A549 (cell line): Measurements from ENCODE around the gene NUP188. TPM values are rescaled to one million over a fixed set of nuclear protein-coding genes. Genes with fewer than 3 reads are reported as not detected.

Experiments used
- ATAC-seq, 2 experiments: fragments of 200-7000 bp in 1 of 2; fragments of >200 bp in 1 of 2; cut with Nextera tagmentation in 1 of 2; cut with Tn5 transposase in 1 of 2; 3 replicates each; pipeline versions ENCODE4 v1.8.0 to v1.9.1; 2018 to 2020; ENCODE audit warnings: mild to moderate bottlenecking in 1 of 2, moderate library complexity in 1 of 2
- CTCF ChIA-PET: fragments of 300-600 bp; sonication (Branson Sonifier 250); formaldehyde crosslinking; extraction: SDS; loops from one replicate; lab custom pipeline; 2021; ENCODE audit warnings: antibody characterized with exemption, inconsistent platforms; lab: Yijun Ruan, JAX
- POLR2A ChIA-PET: fragments of 350-600 bp; formaldehyde crosslinking; extraction: SDS; loops from one replicate; lab custom pipeline; 2021; ENCODE audit warnings: antibody characterized with exemption, inconsistent platforms; lab: Yijun Ruan, JAX
- DNase-seq, 2 experiments: peaks; one replicate each; pipeline versions ENCODE4 v3.0.0 to v3.0.0-alpha.2; 2011 to 2016; ENCODE audit warnings: low read depth in 1 of 2, low spot score in 1 of 2
- FAIRE-seq: peaks from 2 replicates; lab custom pipeline; 2011; peaks lifted over from hg19 to GRCh38; lab: Jason Lieb, UNC
- H3K27ac ChIP-seq, 2 experiments: fragments of >200 bp; sonication (Bioruptor Twin); formaldehyde crosslinking; 3 replicates each; pipeline ENCODE4 v1.5.1; 2016 to 2017
- H3K4me1 ChIP-seq: fragments of >200 bp; sonication (Bioruptor Twin); formaldehyde crosslinking; 3 replicates; pipeline ENCODE4 v1.6.1; 2016
- H3K4me2 ChIP-seq: fragments of >200 bp; sonication (Bioruptor Twin); formaldehyde crosslinking; 3 replicates; pipeline ENCODE4 v1.6.1; 2016
- H3K4me3 ChIP-seq: fragments of >200 bp; sonication (Bioruptor Twin); formaldehyde crosslinking; 3 replicates; pipeline ENCODE4 v1.5.1; 2016
- H3K9me3 ChIP-seq: fragments of >200 bp; sonication (Bioruptor Twin); formaldehyde crosslinking; 3 replicates; pipeline ENCODE4 v1.6.1; 2016
- ATOH8 ChIP-seq: fragments of 250-450 bp; sonication (Bioruptor Pico); IDR thresholded peaks from 2 replicates; pipeline ENCODE4 v1.5.0; 2020; ENCODE audit warnings: low read depth, mild to moderate bottlenecking, moderate library complexity
- BCL3 ChIP-seq: fragments of >200 bp; sonication (Bioruptor Twin); formaldehyde crosslinking; IDR thresholded peaks from 3 replicates; pipeline ENCODE4 v1.6.1; 2016
- CBX2 ChIP-seq: fragments of 200-600 bp; sonication (generic); IDR thresholded peaks from 2 replicates; pipeline ENCODE4 v1.6.1; 2016; ENCODE audit warnings: low read depth, mild to moderate bottlenecking, borderline replicate concordance
- CBX8 ChIP-seq: fragments of 200-600 bp; sonication (generic); IDR thresholded peaks from 2 replicates; pipeline ENCODE4 v1.6.1; 2016
- CHD2 ChIP-seq: fragments of 150-350 bp; IDR thresholded peaks from 2 replicates; pipeline ENCODE4 v1.6.1; 2014; ENCODE audit warnings: low read length; ENCODE audit not compliant: partially characterized antibody
- EHF ChIP-seq: fragments of 250-450 bp; sonication (Bioruptor Pico); IDR thresholded peaks from 2 replicates; pipeline ENCODE4 v1.5.0; 2020; ENCODE audit warnings: mild to moderate bottlenecking
- ELK1 ChIP-seq: fragments of 150-350 bp; IDR thresholded peaks from 2 replicates; pipeline ENCODE4 v1.6.1; 2014; ENCODE audit warnings: low read depth, mild to moderate bottlenecking, low read length
- FOSB ChIP-seq: fragments of 250-450 bp; sonication (Bioruptor Pico); IDR thresholded peaks from 2 replicates; pipeline ENCODE4 v1.5.0; 2020; ENCODE audit warnings: mild to moderate bottlenecking, moderate library complexity
- FOSL2 ChIP-seq, 2 experiments: fragments of 450-650 bp in 1 of 2; fragments of >200 bp in 1 of 2; sonication (Bioruptor Twin) in 1 of 2; formaldehyde crosslinking; IDR thresholded peaks; 2 replicates each; pipeline versions ENCODE4 v1.5.0 to v1.6.1; 2016 to 2020; ENCODE audit warnings: mild to moderate bottlenecking in 1 of 2, moderate library complexity in 1 of 2
- FOXS1 ChIP-seq: fragments of 250-450 bp; sonication (Bioruptor Pico); IDR thresholded peaks from 2 replicates; pipeline ENCODE4 v1.5.0; 2020; ENCODE audit warnings: mild to moderate bottlenecking, moderate library complexity
- HEYL ChIP-seq: fragments of 250-450 bp; sonication (Bioruptor Pico); IDR thresholded peaks from 2 replicates; pipeline ENCODE4 v1.8.0; 2021; ENCODE audit warnings: mild to moderate bottlenecking, moderate library complexity
- KDM1A ChIP-seq: fragments of 200-600 bp; sonication (generic); IDR thresholded peaks from 2 replicates; pipeline ENCODE4 v1.6.1; 2016; ENCODE audit warnings: low read depth, mild to moderate bottlenecking
- KDM5A ChIP-seq: fragments of 200-600 bp; sonication (generic); IDR thresholded peaks from 2 replicates; pipeline ENCODE4 v1.6.1; 2016; ENCODE audit warnings: antibody characterized with exemption, mild to moderate bottlenecking
- MAZ ChIP-seq: fragments of 150-350 bp; IDR thresholded peaks from 2 replicates; pipeline ENCODE4 v1.6.1; 2014; ENCODE audit warnings: antibody characterized with exemption, low read depth, low read length, borderline replicate concordance
- NR3C1 ChIP-seq: fragments of >200 bp; sonication (Bioruptor Twin); formaldehyde crosslinking; IDR thresholded peaks from 3 replicates; pipeline ENCODE4 v1.6.1; 2017
- RCOR1 ChIP-seq: fragments of 150-350 bp; IDR thresholded peaks from 2 replicates; pipeline ENCODE4 v1.6.1; 2014; ENCODE audit warnings: antibody characterized with exemption, low read length, low read depth
- RFX5 ChIP-seq: fragments of 450-650 bp; IDR thresholded peaks from 2 replicates; pipeline ENCODE4 v1.7.1; 2014; ENCODE audit warnings: antibody characterized with exemption, mild to moderate bottlenecking, moderate library complexity
- RNF2 ChIP-seq: fragments of 200-600 bp; sonication (generic); IDR thresholded peaks from 2 replicates; pipeline ENCODE4 v1.6.1; 2016; ENCODE audit warnings: low read depth, mild to moderate bottlenecking, antibody characterized with exemption, moderate library complexity, borderline replicate concordance
- ZFP36 ChIP-seq: fragments of 450-650 bp; IDR thresholded peaks from 2 replicates; pipeline ENCODE4 v1.6.1; 2014; ENCODE audit warnings: borderline replicate concordance; ENCODE audit not compliant: partially characterized antibody
- ZNF302 ChIP-seq: fragments of 250-450 bp; sonication (Bioruptor Pico); IDR thresholded peaks from 2 replicates; pipeline ENCODE4 v1.9.0; 2021; ENCODE audit warnings: inconsistent platforms, mild to moderate bottlenecking, moderate library complexity
- WGBS: methylation state at CpG from one replicate; pipeline ENCODE4 v1.1.6; 2017; ENCODE audit errors: missing lambda C conversion rate; 5-methylcytosine and 5-hydroxymethylcytosine counted together
- polyA plus RNA-seq, 4 experiments: library from polyadenylated mRNA; depleted of rRNA in 3 of 4; stranded (reverse); fragments of >200 nt; fragmentation: RNase III in 1 of 4; extraction: RNeasy Plus Mini Kit Qiagen cat#74134 plus additional on column Dnase treatment in 1 of 4; gene quantifications; 2 replicates in 3 of 4; 3 replicates in 1 of 4; pipeline ENCODE4 v1.2.3, GENCODE V29; 2011 to 2017

NUP188 gene
- polyA plus RNA-seq, 2 of the 4 experiments (the other 2 are of a cell fraction): 33.2 to 52.3 TPM

GRCh38 chr9:128902351-128903078, 45.0 kb upstream of the NUP188 start:
- FAIRE-seq (no peak), DNase-seq (no peak), ATAC-seq (peak; percentile 15 to 28; a peak in 5 of 6 replicates)
- peak overlapping the region; percentile 16; the same call in 1 of the 3 replicates for H3K4me2 ChIP-seq
- H3K9me3 ChIP-seq: no peaks in the 10 kb centered on the region
- peak overlapping the region; percentile 57 to 63 for H3K27ac ChIP-seq
- no peak overlapping the region for H3K4me3 ChIP-seq
- ChIA-PET POLR2A (interaction anchor here (0.5 kb wide), 1 partner anchor 25 kb away, joined by 4 read pairs; no protein-coding TSS in a partner anchor), CTCF (interaction anchor here (3.3 kb wide), 1 partner anchor 25 kb away, joined by 22 read pairs; no protein-coding TSS in a partner anchor)
- TF ChIP-seq ZFP36: no peak
- peaks cover 47% of the 10 kb centered on the region for H3K4me1 ChIP-seq
- 75% methylated on average over 16 of the region's 23 CpGs for WGBS

- Histone ChIP-seq H3K27ac (peak overlapping the region; percentile 57 to 63; a peak in 4 of 6 replicates), H3K9me3 (no peaks in the 10 kb centered on the region), H3K4me2 (no peak overlapping the region; the same call in 2 of the 3 replicates), H3K4me3 (no peak overlapping the region), H3K4me1 (peaks cover 47% of the 10 kb centered on the region)
- ChIA-PET CTCF (interaction anchor here (3.3 kb wide), 1 partner anchor 25 kb away, joined by 22 read pairs; no protein-coding TSS in a partner anchor), POLR2A (no interaction called here)
- WGBS: 93% methylated on average over 2 of the region's 2 CpGs
- ATAC-seq (peak; percentile 7 to 9; a peak in 3 of 6 replicates), DNase-seq (no peak), FAIRE-seq (no peak)
- TF ChIP-seq RNF2 (no peak), RFX5 (no peak), KDM5A (no peak), FOSB (CRISPR knock-in tag) (no peak), KDM1A (no peak), EHF (CRISPR knock-in tag) (no peak), MAZ (no peak), RCOR1 (no peak), ZNF302 (no peak)
Measured at GRCh38 chr9:128903079-128903461, 44.4 kb upstream of the NUP188 start.

GRCh38 chr9:128903871-128904620, 43.5 kb upstream of the NUP188 start:
- 73% methylated on average over 10 of the region's 10 CpGs for WGBS
- no peak for FAIRE-seq
- peaks cover 44% of the 10 kb centered on the region for H3K4me1 ChIP-seq

More at GRCh38 chr9:128903871-128904620, 43.5 kb upstream of the NUP188 start:
- Histone ChIP-seq H3K9me3 (no peaks in the 10 kb centered on the region), H3K27ac (peak overlapping the region; percentile 17 to 28; a peak in 5 of 6 replicates), H3K4me2 (no peak overlapping the region; the same call in 2 of the 3 replicates), H3K4me3 (no peak overlapping the region)
- DNase-seq (no peak), ATAC-seq (no peak)
- ChIA-PET POLR2A (no interaction called here), CTCF (interaction anchor here (3.6 kb wide), 1 partner anchor 24 kb away, joined by 24 read pairs; no protein-coding TSS in a partner anchor)
- no peak for TF ChIP-seq CBX2
- no peak for TF ChIP-seq CHD2
- no peak for TF ChIP-seq CBX8
- no peak for TF ChIP-seq KDM1A
- TF ChIP-seq ATOH8 (CRISPR knock-in tag): no peak
- no peak for TF ChIP-seq ELK1
- no peak for TF ChIP-seq ZNF302
- no peak for TF ChIP-seq FOXS1 (CRISPR knock-in tag)
- no peak for TF ChIP-seq FOSL2 (IDR thresholded peaks at IDR 0.05)
- TF ChIP-seq FOSL2 (CRISPR knock-in tag; IDR thresholded peaks at IDR 0.05): no peak
- no peak for TF ChIP-seq NR3C1
- TF ChIP-seq HEYL (CRISPR knock-in tag): no peak
- TF ChIP-seq BCL3: no peak
